WTC11 (cell line): Measurements from ENCODE around the gene PRSS8. TPM values are rescaled to one million over a fixed set of nuclear protein-coding genes. Genes with fewer than 3 reads are reported as not detected.
A peak's percentile ranks its signal among the peaks of the same experiment; 100 is the strongest.

ENCODE experiments used
- AR ChIP-seq: fragments of 250-450 bp; sonication (Bioruptor Pico); IDR thresholded peaks from 2 replicates; pipeline ENCODE4 v1.9.0; 2021; ENCODE audit warnings: mild to moderate bottlenecking
- EMX1 ChIP-seq: fragments of 250-450 bp; sonication (Bioruptor Pico); IDR thresholded peaks from 2 replicates; pipeline ENCODE4 v1.8.0; 2021; ENCODE audit warnings: mild to moderate bottlenecking
- ETV6 ChIP-seq: sonication (generic); formaldehyde crosslinking; IDR thresholded peaks from 2 replicates; pipeline ENCODE4 v1.8.1; 2022; ENCODE audit warnings: mild to moderate bottlenecking, missing genetic modification reagents
- GABPB1 ChIP-seq: sonication (generic); formaldehyde crosslinking; IDR thresholded peaks from 2 replicates; pipeline ENCODE4 v1.8.1; 2023; ENCODE audit warnings: mild to moderate bottlenecking, missing genetic modification reagents
- HMGA2 ChIP-seq: fragments of 250-450 bp; sonication (Bioruptor Pico); IDR thresholded peaks from 2 replicates; pipeline ENCODE4 v1.4.0; 2021; ENCODE audit warnings: mild to moderate bottlenecking, moderate library complexity
- HMGXB4 ChIP-seq: sonication (generic); formaldehyde crosslinking; IDR thresholded peaks from 2 replicates; pipeline ENCODE4 v1.8.1; 2023; ENCODE audit warnings: mild to moderate bottlenecking, moderate library complexity, missing genetic modification reagents
- JAZF1 ChIP-seq: fragments of 250-450 bp; sonication (Bioruptor Pico); IDR thresholded peaks from 2 replicates; pipeline ENCODE4 v1.9.0; 2021; ENCODE audit warnings: moderate library complexity, mild to moderate bottlenecking, inconsistent platforms
- NFATC4 ChIP-seq: fragments of 250-450 bp; sonication (Bioruptor Pico); IDR thresholded peaks from 2 replicates; pipeline ENCODE4 v1.9.0; 2021; ENCODE audit warnings: mild to moderate bottlenecking
- NR2C2 ChIP-seq: sonication (generic); formaldehyde crosslinking; IDR thresholded peaks from 2 replicates; pipeline ENCODE4 v1.8.0; 2022; ENCODE audit warnings: mild to moderate bottlenecking, missing genetic modification reagents
- PRDM15 ChIP-seq: sonication (generic); formaldehyde crosslinking; IDR thresholded peaks from 2 replicates; pipeline ENCODE4 v1.8.0; 2022; ENCODE audit warnings: missing genetic modification reagents
- RELA ChIP-seq: sonication (generic); formaldehyde crosslinking; IDR thresholded peaks from 2 replicates; pipeline ENCODE4 v1.8.1; 2022; ENCODE audit warnings: missing genetic modification reagents, mild to moderate bottlenecking, borderline replicate concordance
- SMAD3 ChIP-seq: sonication (generic); formaldehyde crosslinking; IDR thresholded peaks from 2 replicates; pipeline ENCODE4 v1.8.0; 2022; ENCODE audit warnings: missing genetic modification reagents, mild to moderate bottlenecking, borderline replicate concordance
- TEAD4 ChIP-seq: sonication (generic); formaldehyde crosslinking; IDR thresholded peaks from 2 replicates; pipeline ENCODE4 v1.8.0; 2022; ENCODE audit warnings: mild to moderate bottlenecking, missing genetic modification reagents
- ZNF396 ChIP-seq: fragments of 250-450 bp; sonication (Bioruptor Pico); IDR thresholded peaks from 2 replicates; pipeline ENCODE4 v1.8.0; 2021; ENCODE audit warnings: mild to moderate bottlenecking, moderate library complexity, borderline replicate concordance
- total RNA-seq: library from RNA; stranded (reverse); gene quantifications from 3 replicates; pipeline ENCODE4 v1.2.3, GENCODE V29; 2021
- TF ChIP-seq, protein P1 (sequence below): fragments of 200-600 bp; IDR thresholded peaks from 2 replicates; pipeline ENCODE4 v1.8.0; 2022; ENCODE audit warnings: antibody characterized with exemption
- TF ChIP-seq, protein P2 (sequence below): sonication (generic); formaldehyde crosslinking; IDR thresholded peaks from 2 replicates; pipeline ENCODE4 v1.8.0; 2022; ENCODE audit warnings: mild to moderate bottlenecking, missing genetic modification reagents
- TF ChIP-seq, protein P3 (sequence below): sonication (generic); formaldehyde crosslinking; IDR thresholded peaks from 2 replicates; pipeline ENCODE4 v1.8.1; 2023; ENCODE audit warnings: mild to moderate bottlenecking, missing genetic modification reagents, moderate library complexity
- TF ChIP-seq, protein P4 (sequence below): sonication (generic); formaldehyde crosslinking; IDR thresholded peaks from 2 replicates; pipeline ENCODE4 v1.8.1; 2022; ENCODE audit warnings: missing genetic modification reagents, borderline replicate concordance
- TF ChIP-seq, protein P5 (sequence below): sonication (generic); formaldehyde crosslinking; IDR thresholded peaks from 2 replicates; pipeline ENCODE4 v1.8.1; 2022; ENCODE audit warnings: mild to moderate bottlenecking, missing genetic modification reagents, moderate library complexity, borderline replicate concordance
- TF ChIP-seq, protein P6 (sequence below): sonication (generic); formaldehyde crosslinking; IDR thresholded peaks from 2 replicates; pipeline ENCODE4 v1.8.1; 2023; ENCODE audit warnings: mild to moderate bottlenecking, missing genetic modification reagents

The PRSS8 gene
- total RNA-seq, 1 experiment from 2014 or later = 78.8 TPM

DNA sequence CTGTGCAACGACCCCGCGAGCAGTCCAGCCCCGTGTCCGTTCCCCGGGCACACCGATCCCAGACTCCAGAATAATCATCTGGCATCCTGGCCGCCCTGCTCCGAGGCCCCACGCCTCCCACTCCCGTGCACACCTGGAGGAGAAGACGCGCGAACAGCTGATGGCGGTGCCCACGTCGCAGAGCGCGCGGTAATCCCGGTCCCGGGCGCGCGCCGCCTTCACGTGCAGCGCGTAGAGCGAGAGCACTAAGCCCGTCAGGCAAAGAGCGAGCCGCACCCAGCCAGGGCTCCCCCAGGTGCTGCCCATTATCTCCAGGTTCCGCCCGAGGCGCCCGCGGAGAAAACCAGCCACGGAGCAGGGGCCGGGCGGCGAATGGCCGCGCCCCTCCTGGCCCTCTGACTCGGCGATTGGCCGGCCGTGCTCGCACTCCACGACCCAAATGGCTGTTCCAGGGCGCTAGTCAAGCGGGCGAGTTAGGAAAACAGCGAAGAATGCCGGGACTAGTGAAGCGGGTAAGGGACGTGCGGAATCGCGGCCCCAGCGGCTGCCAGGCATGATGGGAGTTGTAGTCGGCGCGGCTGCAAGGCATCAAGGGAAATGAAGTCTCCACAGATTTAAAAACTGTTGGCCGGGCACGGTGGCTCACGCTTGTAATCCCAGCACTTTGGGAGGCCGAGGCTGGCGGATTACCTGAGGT is 41.0 kb downstream of the PRSS8 start, which contains the start of gene VKORC1 (continued):
- TF ChIP-seq, protein P1, sequence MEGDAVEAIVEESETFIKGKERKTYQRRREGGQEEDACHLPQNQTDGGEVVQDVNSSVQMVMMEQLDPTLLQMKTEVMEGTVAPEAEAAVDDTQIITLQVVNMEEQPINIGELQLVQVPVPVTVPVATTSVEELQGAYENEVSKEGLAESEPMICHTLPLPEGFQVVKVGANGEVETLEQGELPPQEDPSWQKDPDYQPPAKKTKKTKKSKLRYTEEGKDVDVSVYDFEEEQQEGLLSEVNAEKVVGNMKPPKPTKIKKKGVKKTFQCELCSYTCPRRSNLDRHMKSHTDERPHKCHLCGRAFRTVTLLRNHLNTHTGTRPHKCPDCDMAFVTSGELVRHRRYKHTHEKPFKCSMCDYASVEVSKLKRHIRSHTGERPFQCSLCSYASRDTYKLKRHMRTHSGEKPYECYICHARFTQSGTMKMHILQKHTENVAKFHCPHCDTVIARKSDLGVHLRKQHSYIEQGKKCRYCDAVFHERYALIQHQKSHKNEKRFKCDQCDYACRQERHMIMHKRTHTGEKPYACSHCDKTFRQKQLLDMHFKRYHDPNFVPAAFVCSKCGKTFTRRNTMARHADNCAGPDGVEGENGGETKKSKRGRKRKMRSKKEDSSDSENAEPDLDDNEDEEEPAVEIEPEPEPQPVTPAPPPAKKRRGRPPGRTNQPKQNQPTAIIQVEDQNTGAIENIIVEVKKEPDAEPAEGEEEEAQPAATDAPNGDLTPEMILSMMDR = no peak
- TF ChIP-seq RELA (CRISPR knock-in tag) (no peak), AR (CRISPR knock-in tag) (no peak), EMX1 (CRISPR knock-in tag) (no peak), GABPB1 (CRISPR knock-in tag) (peak; percentile 71), NR2C2 (CRISPR knock-in tag) (no peak), ZNF396 (CRISPR knock-in tag) (no peak), NFATC4 (CRISPR knock-in tag) (no peak), HMGA2 (no peak), TEAD4 (CRISPR knock-in tag) (no peak), HMGXB4 (CRISPR knock-in tag) (0 out of 2 replicates have a peak, but pooled peaks have one; percentile 58), JAZF1 (CRISPR knock-in tag) (no peak), SMAD3 (no peak), PRDM15 (no peak), ETV6 (0 out of 2 replicates have a peak, but pooled peaks have one; percentile 29)
- TF ChIP-seq, protein P2, sequence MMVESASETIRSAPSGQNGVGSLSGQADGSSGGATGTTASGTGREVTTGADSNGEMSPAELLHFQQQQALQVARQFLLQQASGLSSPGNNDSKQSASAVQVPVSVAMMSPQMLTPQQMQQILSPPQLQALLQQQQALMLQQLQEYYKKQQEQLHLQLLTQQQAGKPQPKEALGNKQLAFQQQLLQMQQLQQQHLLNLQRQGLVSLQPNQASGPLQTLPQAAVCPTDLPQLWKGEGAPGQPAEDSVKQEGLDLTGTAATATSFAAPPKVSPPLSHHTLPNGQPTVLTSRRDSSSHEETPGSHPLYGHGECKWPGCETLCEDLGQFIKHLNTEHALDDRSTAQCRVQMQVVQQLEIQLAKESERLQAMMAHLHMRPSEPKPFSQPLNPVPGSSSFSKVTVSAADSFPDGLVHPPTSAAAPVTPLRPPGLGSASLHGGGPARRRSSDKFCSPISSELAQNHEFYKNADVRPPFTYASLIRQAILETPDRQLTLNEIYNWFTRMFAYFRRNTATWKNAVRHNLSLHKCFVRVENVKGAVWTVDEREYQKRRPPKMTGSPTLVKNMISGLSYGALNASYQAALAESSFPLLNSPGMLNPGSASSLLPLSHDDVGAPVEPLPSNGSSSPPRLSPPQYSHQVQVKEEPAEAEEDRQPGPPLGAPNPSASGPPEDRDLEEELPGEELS (CRISPR knock-in tag) = 0 out of 2 replicates have a peak, but pooled peaks have one; percentile 30
- TF ChIP-seq, protein P3, sequence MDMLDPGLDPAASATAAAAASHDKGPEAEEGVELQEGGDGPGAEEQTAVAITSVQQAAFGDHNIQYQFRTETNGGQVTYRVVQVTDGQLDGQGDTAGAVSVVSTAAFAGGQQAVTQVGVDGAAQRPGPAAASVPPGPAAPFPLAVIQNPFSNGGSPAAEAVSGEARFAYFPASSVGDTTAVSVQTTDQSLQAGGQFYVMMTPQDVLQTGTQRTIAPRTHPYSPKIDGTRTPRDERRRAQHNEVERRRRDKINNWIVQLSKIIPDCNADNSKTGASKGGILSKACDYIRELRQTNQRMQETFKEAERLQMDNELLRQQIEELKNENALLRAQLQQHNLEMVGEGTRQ = no peak
- TF ChIP-seq, protein P4, sequence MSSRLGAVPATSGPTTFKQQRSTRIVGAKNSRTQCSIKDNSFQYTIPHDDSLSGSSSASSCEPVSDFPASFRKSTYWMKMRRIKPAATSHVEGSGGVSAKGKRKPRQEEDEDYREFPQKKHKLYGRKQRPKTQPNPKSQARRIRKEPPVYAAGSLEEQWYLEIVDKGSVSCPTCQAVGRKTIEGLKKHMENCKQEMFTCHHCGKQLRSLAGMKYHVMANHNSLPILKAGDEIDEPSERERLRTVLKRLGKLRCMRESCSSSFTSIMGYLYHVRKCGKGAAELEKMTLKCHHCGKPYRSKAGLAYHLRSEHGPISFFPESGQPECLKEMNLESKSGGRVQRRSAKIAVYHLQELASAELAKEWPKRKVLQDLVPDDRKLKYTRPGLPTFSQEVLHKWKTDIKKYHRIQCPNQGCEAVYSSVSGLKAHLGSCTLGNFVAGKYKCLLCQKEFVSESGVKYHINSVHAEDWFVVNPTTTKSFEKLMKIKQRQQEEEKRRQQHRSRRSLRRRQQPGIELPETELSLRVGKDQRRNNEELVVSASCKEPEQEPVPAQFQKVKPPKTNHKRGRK (CRISPR knock-in tag) = no peak
- TF ChIP-seq, protein P5, sequence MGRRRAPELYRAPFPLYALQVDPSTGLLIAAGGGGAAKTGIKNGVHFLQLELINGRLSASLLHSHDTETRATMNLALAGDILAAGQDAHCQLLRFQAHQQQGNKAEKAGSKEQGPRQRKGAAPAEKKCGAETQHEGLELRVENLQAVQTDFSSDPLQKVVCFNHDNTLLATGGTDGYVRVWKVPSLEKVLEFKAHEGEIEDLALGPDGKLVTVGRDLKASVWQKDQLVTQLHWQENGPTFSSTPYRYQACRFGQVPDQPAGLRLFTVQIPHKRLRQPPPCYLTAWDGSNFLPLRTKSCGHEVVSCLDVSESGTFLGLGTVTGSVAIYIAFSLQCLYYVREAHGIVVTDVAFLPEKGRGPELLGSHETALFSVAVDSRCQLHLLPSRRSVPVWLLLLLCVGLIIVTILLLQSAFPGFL (CRISPR knock-in tag) = no peak
- TF ChIP-seq, protein P6, sequence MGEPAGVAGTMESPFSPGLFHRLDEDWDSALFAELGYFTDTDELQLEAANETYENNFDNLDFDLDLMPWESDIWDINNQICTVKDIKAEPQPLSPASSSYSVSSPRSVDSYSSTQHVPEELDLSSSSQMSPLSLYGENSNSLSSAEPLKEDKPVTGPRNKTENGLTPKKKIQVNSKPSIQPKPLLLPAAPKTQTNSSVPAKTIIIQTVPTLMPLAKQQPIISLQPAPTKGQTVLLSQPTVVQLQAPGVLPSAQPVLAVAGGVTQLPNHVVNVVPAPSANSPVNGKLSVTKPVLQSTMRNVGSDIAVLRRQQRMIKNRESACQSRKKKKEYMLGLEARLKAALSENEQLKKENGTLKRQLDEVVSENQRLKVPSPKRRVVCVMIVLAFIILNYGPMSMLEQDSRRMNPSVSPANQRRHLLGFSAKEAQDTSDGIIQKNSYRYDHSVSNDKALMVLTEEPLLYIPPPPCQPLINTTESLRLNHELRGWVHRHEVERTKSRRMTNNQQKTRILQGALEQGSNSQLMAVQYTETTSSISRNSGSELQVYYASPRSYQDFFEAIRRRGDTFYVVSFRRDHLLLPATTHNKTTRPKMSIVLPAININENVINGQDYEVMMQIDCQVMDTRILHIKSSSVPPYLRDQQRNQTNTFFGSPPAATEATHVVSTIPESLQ (CRISPR knock-in tag) = no peak
